Peyer's patch (tissue), 4 donors: ENCODE data around the gene SLC22A23. TPM values are rescaled to one million over a fixed set of nuclear protein-coding genes. Genes with fewer than 3 reads are reported as not detected.

ENCODE experiments used
- DNase-seq, 3 donors: peaks; one replicate each; pipeline ENCODE4 v3.0.0-alpha.2; 2017 to 2019
- H3K27ac ChIP-seq, 4 donors: fragments of 200-600 bp; sonication (generic); one replicate each; pipeline ENCODE4 v1.5.1; 2016 to 2019
- H3K27me3 ChIP-seq, 2 donors: fragments of 200-600 bp; sonication (generic); one replicate each; pipeline ENCODE4 v1.5.1; 2019
- H3K36me3 ChIP-seq, 3 donors: fragments of 200-600 bp; sonication (generic); one replicate each; pipeline ENCODE4 v1.5.1; 2016 to 2019
- H3K4me1 ChIP-seq, 4 donors: fragments of 200-600 bp; sonication (generic); one replicate each; pipeline ENCODE4 v1.5.1; 2016 to 2019
- H3K4me3 ChIP-seq, 4 donors: fragments of 200-600 bp; sonication (generic); 1 replicate in 3 of 4; 2 replicates in 1 of 4; pipeline ENCODE4 v1.5.1; 2016 to 2019; ENCODE audit warnings: mild to moderate bottlenecking in 1 of 4
- H3K9me3 ChIP-seq, 4 donors: fragments of 200-600 bp; sonication (generic); one replicate each; pipeline ENCODE4 v1.5.1; 2016 to 2019; ENCODE audit warnings: mild to moderate bottlenecking in 1 of 4
- POLR2A ChIP-seq, 2 donors: fragments of 450-650 bp; IDR thresholded peaks; one replicate each; pipeline ENCODE4 v1.5.1; 2017; ENCODE audit warnings: antibody characterized with exemption in 2 of 2, mild to moderate bottlenecking in 2 of 2, moderate library complexity in 2 of 2
- total RNA-seq, 4 donors: library from RNA; depleted of rRNA; stranded (reverse); fragments of >200 nt; gene quantifications; one replicate each; pipeline ENCODE4 v1.1.0, GENCODE V29; 2016
- TF ChIP-seq, protein P1 (sequence below), 6 experiments: fragments of 450-650 bp in 4 of 6; fragments of 200-600 bp in 2 of 6; sonication (generic) in 1 of 6; IDR thresholded peaks; one replicate each; pipeline ENCODE4 v1.5.1; 2017 to 2019; ENCODE audit warnings: antibody characterized with exemption in 6 of 6, mild to moderate bottlenecking in 3 of 6, moderate library complexity in 1 of 6

Gene SLC22A23
- total RNA-seq, 4 donors from 2014 or later: 22.3 to 145 (median 91.6) TPM

DNA sequence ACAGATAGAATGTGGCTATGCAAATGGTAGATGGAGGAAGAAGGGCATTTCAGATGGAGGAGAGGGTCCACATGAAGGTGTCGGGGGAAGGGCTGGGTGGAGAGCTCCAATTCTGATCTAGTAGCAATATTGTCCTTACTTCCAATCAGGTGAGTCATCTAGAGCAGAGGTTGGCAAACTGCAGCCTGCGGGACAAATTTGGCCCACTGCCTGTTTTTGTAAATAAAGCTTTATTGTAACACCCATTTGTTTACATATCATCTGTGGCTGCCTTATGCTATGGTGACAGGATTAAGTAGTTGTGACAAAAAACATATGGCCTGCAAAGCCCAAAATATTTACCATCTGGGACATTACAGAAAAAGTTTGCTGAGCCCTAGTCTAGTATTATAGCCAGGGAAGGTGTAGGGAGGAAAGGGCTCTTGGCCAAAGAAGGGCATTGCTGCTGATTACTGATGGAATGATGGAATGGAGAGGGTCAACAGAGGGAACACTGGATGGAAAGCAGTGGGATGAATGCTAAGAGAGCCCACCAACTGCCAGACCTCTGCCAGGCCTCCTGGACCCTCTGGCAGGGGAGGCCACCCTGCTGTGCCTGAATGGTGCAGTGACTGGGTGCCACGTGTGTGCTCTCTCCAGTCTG, 79.8 kb downstream of the SLC22A23 start:
- peaks cover 0 to 37% (median 3%) of the 10 kb centered on the region in 4 donors for H3K4me1 ChIP-seq
- no peaks in the 10 kb centered on the region for H3K27me3 ChIP-seq
- no peaks in the 10 kb centered on the region for H3K36me3 ChIP-seq
- peak overlapping the region in 1 of 4 donors; percentile 20 for H3K27ac ChIP-seq
- H3K4me3 ChIP-seq: no peak overlapping the region
- DNase-seq: no peak
- TF ChIP-seq, protein P1, sequence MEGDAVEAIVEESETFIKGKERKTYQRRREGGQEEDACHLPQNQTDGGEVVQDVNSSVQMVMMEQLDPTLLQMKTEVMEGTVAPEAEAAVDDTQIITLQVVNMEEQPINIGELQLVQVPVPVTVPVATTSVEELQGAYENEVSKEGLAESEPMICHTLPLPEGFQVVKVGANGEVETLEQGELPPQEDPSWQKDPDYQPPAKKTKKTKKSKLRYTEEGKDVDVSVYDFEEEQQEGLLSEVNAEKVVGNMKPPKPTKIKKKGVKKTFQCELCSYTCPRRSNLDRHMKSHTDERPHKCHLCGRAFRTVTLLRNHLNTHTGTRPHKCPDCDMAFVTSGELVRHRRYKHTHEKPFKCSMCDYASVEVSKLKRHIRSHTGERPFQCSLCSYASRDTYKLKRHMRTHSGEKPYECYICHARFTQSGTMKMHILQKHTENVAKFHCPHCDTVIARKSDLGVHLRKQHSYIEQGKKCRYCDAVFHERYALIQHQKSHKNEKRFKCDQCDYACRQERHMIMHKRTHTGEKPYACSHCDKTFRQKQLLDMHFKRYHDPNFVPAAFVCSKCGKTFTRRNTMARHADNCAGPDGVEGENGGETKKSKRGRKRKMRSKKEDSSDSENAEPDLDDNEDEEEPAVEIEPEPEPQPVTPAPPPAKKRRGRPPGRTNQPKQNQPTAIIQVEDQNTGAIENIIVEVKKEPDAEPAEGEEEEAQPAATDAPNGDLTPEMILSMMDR (IDR thresholded peaks at IDR 0.05): no peak
- no peak for TF ChIP-seq POLR2A (IDR thresholded peaks at IDR 0.05)
- H3K9me3 ChIP-seq: no peaks in the 10 kb centered on the region

DNA sequence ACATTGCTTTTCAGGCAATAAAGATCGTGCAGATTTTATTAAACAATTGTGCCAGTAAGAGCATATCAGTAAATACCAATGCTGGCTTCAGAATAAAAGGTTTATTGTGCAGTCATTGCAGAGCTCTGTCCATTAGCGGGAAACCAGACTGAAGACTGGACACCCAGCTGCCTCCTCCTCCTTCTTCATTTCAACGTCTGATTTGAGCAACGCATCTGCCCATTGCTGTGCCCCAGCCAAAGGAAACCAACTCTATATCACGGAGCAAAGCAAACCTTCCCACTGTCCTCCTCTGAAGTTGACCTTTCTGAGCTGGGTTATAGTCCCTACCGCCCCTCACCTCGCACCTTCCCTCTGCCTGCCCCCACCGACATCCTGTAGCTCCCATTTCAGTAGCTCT, 80.8 kb downstream of the SLC22A23 start:
- Histone ChIP-seq H3K4me1 (peaks cover 0 to 37% (median 1%) of the 10 kb centered on the region in 4 donors), H3K27ac (peak overlapping the region in 1 of 4 donors; percentile 16), H3K9me3 (no peaks in the 10 kb centered on the region), H3K27me3 (no peaks in the 10 kb centered on the region), H3K36me3 (no peaks in the 10 kb centered on the region), H3K4me3 (no peak overlapping the region)
- TF ChIP-seq POLR2A (IDR thresholded peaks at IDR 0.05): no peak
- TF ChIP-seq, protein P1 (IDR thresholded peaks at IDR 0.05): no peak
- DNase-seq: no peak

DNA sequence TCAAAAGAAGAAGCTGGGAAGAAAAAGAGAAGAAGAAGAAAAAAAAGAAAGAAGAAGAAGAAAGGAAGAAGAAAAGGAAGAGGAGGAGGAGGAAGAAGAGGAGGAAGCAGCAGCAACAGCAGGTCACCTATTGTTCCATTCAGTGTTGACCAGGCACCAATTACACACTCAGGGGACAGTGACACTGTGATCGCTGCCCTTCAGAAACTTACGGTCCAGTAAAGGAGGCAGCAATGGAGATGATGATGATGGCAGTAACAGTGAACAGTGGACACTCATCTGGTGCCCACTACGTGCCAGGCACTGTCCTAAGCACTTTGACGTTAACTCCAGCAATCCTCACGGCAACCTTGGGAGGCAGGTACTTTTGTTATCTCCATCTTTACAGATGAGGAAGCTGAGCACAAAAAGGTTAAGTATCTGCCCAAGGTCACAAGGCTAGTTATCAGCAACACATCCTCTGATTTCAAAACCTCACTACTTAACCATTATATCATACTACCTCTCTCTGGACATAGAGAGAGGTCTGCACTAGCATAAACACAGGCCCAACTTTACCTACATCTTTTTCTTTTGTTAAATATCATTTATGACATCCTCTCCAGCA, 83.2 kb downstream of the SLC22A23 start:
- Histone ChIP-seq H3K27me3 (no peaks in the 10 kb centered on the region), H3K36me3 (no peaks in the 10 kb centered on the region), H3K4me1 (peaks cover 0 to 43% (median 1%) of the 10 kb centered on the region in 4 donors), H3K4me3 (no peak overlapping the region), H3K9me3 (no peaks in the 10 kb centered on the region), H3K27ac (peak overlapping the region in 3 of 4 donors; percentile 7 to 35 (median 21))
- DNase-seq: no peak
- no peak for TF ChIP-seq POLR2A (IDR thresholded peaks at IDR 0.05)
- TF ChIP-seq, protein P1 (IDR thresholded peaks at IDR 0.05): no peak

DNA sequence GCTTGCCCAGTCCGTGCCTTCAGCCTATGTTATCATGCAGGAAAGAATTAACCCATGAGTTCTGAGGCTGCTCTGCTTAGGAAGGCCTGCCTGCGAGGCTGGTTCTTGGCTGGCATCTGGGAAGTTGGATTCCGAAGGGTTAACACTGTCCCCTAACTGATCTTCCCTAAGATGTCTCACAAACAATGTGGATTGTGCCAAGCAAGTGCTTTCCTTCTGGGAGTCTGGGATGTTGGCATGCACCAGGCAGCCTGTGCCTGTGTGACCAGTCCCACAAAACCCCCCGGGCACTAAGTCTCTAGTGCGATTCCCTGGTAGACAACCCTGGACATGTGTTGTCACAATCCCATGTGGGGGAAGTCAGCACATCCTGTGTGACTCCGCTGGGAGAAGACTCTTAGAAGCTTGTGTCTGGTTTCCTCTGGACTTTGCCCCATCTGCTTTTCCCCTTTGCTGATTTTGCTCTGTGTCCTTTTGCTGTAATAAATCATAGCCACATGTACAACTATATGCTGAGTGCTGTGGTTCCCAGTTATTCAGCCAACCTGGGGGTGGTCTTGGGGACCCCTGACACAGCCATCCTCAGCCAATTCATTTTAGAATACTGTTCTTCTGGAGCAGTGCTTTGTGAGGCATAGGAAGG, 83.8 kb downstream of the SLC22A23 start:
- H3K27ac ChIP-seq: peak overlapping the region in 3 of 4 donors; percentile 7 to 72 (median 35)
- peak in 1 of 3 donors; percentile 75 for DNase-seq
- H3K4me3 ChIP-seq: no peak overlapping the region
- no peaks in the 10 kb centered on the region for H3K27me3 ChIP-seq
- no peaks in the 10 kb centered on the region for H3K9me3 ChIP-seq
- no peaks in the 10 kb centered on the region for H3K36me3 ChIP-seq
- TF ChIP-seq, protein P1 (IDR thresholded peaks at IDR 0.05): no peak
- TF ChIP-seq POLR2A (IDR thresholded peaks at IDR 0.05): no peak
- H3K4me1 ChIP-seq: peaks cover 0 to 48% (median 1%) of the 10 kb centered on the region in 4 donors

DNA sequence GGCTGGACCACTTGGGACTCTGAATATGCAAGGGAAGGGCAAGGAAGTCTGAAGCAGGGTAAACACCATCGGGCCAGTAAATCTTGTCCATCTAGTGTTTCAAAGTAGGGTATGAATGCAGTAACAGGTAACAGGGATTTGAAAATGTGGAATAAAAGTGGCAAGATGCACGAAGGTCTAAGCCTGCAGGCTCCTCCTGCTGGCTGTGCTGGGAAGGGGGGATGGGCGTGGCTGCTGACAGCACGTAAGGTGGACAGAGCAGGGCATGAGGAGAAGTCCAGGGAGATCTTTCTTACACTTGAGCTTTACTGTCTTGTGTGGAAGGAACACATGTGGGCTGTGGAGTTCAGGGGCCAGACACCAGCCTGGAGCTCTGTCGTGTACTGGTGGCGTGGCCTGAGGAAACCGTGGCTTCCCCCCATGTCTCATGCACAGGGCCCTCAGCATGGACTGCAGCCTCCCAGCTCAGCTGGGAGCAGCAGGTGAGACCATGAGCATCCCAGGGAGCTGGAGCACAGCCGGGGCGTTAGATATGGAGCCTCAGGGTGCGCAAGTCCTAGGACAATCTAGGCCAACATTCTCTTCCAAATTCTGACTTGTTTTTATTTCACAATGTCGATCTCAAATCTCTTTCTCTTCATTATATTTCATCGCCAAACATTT, 84.5 kb downstream of the SLC22A23 start:
- Histone ChIP-seq H3K27ac (peak overlapping the region in 1 of 4 donors; percentile 29), H3K36me3 (no peaks in the 10 kb centered on the region), H3K9me3 (no peaks in the 10 kb centered on the region), H3K4me3 (no peak overlapping the region), H3K4me1 (peaks cover 0 to 44% (median 1%) of the 10 kb centered on the region in 4 donors), H3K27me3 (no peaks in the 10 kb centered on the region)
- TF ChIP-seq, protein P1 (IDR thresholded peaks at IDR 0.05): peak in 2 of 6 experiments; percentile 22 to 29
- no peak for TF ChIP-seq POLR2A (IDR thresholded peaks at IDR 0.05)
- no peak for DNase-seq
